D341Med (cell line): ENCODE measurements around the gene NOTCH1.

ENCODE experiments used
- DNase-seq: peaks from one replicate; pipeline ENCODE4 v3.0.0; 2012; ENCODE audit warnings: low spot score

NOTCH1 gene

GRCh38 chr9:136544964-136545691 is 720 bp downstream of the NOTCH1 start:
- DNase-seq = no peak

DNA sequence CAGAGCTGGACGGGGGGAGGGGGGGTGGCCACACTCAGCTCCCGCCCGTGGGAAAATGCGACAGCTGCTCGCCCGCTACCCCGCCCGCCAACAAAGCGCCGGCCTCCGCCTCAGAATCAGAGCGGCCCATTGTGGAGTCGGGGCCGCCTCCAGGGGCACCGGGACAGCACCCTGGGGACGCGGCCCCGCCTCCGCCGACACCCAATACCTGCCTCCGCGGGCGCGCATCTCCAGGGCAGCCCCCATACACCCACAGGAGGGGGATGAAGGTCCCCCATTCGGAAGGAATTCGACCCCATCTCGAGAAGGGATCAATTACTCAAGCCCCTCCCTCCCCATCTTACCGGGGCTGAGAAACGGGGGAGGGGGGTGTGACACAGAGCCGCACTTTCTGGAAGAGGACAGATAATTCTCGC is 1.3 kb downstream of the NOTCH1 start:
- DNase-seq = peak; percentile 69

GRCh38 chr9:136543830-136544547 is 1.9 kb downstream of the NOTCH1 start:
- no peak for DNase-seq

GRCh38 chr9:136543280-136543679 is 2.6 kb downstream of the NOTCH1 start:
- DNase-seq = no peak

GRCh38 chr9:136542241-136543040 is 3.4 kb downstream of the NOTCH1 start:
- no peak for DNase-seq

DNA sequence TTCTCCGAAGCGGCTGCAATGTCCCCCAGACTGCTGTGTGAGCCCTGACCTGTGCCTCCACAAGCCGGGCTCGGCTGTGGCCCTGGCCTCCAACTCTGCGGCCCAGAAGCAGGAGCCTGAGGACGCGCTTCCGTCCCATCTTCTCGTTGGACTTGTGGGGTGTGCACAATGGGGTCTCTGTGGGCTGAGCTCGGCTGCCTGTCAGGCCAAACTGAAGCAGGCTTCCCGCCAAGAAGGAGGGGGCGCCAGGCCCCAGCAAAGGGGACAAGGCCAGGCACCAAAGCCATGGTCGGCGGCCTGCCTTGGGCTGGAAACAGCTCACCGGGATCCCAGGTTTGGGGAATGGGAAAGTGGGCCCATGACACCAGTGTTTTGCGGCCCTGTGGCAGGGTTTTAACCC is 4.1 kb downstream of the NOTCH1 start:
- no peak for DNase-seq

GRCh38 chr9:136541179-136541578 is 4.7 kb downstream of the NOTCH1 start:
- no peak for DNase-seq

- no peak for DNase-seq
Measured at GRCh38 chr9:136539427-136540421, 6.1 kb downstream of the NOTCH1 start.

- no peak for DNase-seq
Measured at GRCh38 chr9:136538599-136539426, 7.0 kb downstream of the NOTCH1 start.

DNA sequence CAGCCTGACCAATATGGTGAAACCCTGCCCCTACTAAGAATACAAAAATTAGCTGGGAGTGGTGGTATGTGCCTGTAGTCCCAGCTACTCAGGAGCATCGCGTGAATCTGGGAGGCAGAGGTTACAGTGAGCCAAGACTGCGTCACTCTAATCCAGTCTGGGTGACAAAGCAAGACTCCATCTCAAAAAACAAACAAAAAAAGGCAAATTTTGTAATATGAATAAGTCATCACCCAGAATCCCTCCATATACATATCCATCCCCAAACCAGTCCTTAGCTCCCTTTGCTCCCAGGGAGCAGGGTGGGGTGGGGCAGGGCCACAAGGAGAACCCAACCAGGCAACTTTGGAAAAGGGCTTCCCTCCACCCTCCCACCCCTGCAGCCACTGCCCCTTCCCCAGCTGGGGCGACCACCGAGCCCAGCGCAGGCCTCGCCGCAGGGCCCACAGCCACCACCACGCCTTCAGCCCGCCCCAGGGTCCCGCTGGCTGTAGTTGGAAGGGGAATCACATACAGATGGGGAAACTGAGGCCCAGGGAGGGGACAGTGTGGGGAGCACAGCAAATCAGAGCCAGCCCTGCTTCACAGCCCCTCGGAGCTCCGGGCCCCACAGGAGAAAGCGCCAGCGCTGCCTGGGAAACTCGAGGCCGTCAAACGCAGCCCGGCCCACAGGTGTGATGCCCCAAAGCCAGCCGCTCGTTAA is 7.8 kb downstream of the NOTCH1 start:
- DNase-seq = no peak

DNA sequence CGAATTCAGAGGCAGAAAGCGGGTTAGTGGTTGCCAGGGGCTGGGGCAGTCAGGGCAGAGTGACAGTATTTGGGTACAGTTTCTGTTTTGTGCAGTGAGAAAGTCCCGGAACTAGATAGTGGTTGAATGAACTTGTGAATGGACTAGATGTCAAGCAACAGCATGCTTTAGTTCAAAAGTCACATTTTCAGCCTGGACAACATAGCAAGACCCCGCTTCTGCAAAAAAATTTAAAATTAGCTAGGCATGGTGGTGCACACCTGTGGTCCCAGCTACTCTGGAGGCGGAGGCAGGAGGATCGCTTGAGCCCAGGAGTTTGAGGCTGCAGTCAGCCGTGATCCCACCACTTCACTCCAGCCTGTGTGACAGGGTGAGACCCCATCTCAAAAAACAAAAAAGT is 8.4 kb downstream of the NOTCH1 start:
- DNase-seq = no peak

GRCh38 chr9:136536721-136537241 is 9.1 kb downstream of the NOTCH1 start:
- DNase-seq = no peak

DNA sequence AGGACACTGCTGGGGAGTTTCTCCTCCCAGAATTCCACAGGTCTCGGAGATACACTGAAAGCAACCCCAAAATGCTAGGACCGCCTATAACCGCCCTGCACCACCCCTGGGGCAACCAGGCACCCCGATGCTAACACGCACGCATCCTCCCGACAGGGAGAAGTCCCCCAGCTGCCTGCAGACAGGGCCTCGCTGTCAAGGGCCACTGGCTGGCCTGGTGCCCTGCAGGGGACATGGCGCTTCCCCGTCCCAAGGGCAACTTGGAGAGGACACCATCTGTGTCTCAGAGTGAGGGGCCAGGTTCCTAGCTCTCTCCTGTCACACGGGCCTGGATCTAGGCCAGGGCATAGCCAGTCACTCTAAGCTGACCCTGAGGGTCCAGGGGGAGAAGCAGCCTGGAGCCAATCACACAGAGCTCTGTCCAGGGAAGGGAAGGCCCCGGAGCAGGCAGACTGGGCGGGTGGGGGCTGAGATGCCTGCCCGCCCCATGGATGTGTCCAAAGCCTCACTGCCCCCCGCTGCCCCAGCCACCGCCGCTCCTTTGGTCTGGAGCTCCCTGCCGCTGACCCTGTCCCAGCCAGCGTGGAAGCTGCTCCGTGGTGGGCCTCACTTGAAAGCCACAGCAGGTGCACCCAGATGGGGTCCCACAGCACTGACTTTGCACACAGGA is 9.7 kb downstream of the NOTCH1 start:
- DNase-seq = no peak

DNA sequence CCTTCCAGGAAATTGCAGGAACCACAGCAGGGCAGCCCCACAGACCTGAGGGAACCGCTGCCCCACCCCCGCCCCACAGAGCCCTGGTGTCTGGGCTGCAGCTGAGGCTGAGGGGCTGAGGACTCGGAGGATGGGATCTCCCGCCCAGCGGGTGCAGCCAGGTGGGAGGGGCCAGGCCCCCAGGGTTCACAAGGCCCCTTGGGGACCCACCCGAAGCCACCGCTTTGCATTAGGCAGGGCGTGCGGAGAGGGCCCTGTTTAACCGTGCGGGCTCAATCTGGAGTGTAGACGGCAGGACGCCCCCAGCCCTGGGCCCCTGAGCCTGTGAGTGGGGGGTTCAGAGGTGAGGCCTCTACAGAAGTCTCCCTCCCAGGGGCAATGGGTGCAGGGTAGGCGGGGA is 10.8 kb downstream of the NOTCH1 start:
- DNase-seq = no peak

DNA sequence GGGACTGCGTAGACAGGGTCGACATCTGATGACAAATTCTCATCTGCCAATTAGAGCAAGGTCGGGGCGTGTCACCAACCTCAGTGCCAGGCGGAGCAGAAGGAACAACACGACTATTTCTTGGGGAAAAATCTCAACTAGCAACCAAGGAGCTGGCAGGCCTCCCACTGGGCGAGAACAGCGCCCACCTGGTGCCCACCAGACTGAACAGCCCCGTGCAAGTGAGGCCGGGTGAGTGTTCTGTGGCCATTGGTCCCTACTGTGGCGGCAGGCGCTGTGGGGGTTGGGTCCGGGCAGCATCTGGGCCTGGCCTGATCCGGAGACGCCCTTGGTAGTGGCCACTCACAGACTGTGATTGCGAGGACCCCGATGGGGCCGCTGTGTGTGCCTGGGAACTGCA is 11.5 kb downstream of the NOTCH1 start:
- no peak for DNase-seq

- no peak for DNase-seq
Measured at GRCh38 chr9:136533775-136534157, 12.1 kb downstream of the NOTCH1 start.

DNA sequence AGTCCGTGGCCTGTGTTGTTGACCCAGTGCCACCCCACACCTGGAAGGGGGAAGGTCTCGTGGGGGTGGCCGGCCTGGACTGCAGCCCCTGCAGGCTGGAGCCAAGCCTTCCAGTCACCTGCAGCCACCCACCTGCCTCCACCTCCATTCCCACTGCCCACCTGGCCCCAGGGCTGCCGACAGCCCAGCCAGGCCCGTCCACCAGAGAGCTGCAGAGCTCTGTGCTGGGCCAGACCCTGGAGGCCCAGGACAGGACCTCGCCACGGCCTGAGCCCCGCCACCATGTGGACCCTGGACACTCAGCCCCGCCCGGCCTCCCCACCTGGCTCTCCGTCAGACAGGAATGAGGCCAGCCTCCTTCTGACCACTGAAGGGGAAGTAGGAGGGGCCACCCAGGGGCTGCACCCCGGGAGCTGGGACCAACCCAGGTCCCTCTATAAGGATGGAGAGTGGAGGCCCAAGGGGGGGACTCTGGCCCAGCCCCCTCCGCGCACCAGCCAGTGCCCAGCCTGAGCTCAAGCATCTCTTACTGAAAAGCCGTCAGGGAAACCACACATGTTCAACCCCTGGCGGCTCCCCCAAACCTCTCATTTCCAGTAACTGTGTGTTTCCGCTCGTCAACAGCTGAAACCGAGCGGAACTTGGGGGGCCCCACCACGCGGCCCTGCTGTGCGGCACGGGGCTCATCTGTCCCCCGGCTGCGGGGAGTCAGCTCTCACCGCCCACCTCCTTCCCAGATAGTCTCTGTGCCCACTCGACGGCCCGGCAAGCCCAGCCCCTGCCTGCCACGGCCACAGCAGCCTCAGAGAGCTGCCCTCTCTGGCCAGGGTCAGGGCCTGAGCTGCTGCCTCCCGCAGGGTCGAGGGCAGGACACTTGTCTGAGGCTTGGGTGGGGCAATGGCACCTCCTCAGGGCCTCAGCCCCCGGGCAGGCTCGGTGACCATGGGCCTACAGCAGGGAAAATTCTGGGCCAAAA is 12.8 kb downstream of the NOTCH1 start:
- DNase-seq = no peak
